H4 (cell line): ENCODE data around the gene CCDC85C. TPM values are rescaled to one million over a fixed set of nuclear protein-coding genes. Genes with fewer than 3 reads are reported as not detected.

Source experiments
- DNase-seq: peaks from one replicate; pipeline ENCODE4 v3.0.0-alpha.2; 2015; ENCODE audit warnings: low spot score
- total RNA-seq: library from RNA; depleted of rRNA; stranded (reverse); fragments of >200 nt; shearing (Covaris generic); gene quantifications from 2 replicates; pipeline ENCODE4 v1.2.3, GENCODE V29; 2014

CCDC85C gene
- total RNA-seq, 1 experiment from 2014 or later: 5.8 TPM

DNA sequence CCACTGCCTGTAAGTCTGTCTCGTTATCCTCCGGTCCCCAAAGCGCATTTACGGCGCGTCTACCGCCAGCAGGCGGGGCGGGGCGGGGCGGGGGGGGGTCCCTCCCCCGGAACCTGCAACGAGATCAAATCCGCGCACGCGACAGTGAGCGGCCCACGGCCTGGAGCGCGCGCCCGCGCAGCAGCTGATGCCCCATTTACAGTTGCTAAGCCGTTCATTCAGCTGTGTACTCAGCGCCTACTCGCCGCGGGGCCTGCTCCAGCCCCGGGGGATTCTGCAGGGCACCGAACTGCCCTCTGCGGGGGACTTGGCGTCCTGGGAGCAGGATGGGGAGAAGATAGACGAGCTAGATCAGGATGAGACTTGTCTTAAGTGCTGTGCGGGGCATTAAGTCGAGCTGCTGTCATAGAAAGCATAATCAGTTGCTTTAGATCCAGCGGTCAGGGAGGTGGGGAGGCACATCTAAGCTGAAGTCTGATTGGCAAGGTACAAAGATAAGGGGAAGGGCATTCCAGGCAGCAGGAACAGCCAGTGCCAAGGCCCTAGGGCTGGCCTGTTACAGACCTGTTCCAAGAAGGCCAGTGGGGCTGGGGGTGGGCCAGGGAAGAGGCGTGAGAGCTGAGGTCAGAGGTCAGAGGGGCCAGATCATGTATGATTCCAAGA lies 1.4 kb upstream of the CCDC85C start:
- peak; percentile 55 for DNase-seq

GRCh38 chr14:99604766-99605298 lies 825 bp upstream of the CCDC85C start:
- DNase-seq: no peak

DNA sequence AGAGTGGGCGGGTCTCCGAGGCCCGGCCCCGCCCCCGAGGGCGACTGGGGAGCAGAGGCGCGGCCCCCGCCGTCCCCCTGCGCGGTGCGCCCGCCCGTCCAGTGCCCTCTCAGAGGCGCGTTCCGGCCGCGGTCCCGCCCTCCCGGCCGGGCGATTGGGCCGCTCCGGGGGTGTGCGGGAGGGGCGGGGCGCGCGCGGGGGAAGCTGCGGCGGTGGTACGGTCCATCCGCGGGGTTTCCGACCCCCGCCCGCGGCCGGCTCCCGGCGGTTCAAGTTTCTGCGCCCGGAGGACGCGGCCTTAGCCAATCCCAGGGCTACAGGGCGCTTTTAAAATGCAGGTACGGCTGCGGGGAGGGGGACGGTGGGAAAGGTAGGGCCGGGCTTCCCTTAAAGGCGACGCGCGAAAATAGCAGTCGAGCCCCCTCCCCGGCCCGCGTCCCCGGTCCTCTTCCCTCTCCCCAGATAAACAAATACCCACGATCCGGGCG lies 315 bp upstream of the CCDC85C start:
- DNase-seq: peak; percentile 85

DNA sequence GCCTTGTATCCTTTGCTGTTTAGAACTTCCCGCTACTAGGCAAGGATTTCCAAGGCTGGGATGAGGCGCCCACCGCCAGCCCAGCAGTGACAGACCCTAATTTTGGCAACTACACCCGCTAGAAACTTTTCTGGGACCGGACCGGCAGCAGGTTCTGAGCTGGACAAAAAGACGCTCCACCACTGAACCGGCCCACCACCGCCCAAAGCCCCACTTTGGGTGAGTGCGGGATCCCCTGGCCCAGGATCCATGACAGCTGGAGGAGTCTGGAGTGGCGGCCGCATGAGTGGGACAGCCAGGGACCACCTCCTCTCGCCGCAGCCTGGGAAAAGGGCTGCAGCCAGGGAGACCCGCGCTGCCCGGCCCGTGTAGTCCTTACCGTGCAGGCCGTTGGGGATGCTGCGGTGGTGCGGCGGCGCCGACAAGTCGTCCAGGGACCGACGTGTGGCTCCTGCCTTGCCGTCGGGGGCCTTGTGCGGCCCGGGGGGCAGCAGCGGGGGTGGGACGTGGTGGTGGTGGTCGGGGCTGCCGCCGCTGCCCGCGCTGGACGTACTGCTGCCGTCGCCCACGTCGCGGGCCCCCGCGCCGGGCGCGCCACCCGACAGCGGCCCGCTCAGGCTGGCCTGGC lies 1.1 kb downstream of the CCDC85C start:
- DNase-seq: no peak

GRCh38 chr14:99602054-99602787 lies 1.8 kb downstream of the CCDC85C start:
- no peak for DNase-seq

DNA sequence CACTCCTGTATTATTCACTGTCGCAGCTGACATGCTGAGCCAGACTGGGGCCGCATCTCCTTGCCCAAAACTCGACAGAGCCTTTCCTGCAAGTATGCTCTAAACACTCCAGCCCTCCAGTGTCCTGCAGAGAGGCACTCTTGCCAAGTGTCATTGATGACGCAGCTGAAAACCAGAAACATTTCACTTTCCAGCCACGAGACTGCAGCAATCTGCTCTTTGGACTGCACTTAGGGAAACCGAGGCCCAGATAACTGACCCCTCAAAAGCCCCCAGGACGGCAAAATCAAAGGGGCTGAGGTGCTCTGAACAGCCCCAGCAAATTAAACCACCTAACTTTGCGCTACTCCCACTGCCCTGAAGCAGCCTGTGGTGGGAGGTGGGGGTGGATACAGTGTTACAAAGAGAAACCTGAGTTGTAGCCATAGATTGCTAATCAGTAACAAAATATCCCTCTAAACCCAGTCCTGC lies 2.6 kb downstream of the CCDC85C start:
- DNase-seq: no peak

DNA sequence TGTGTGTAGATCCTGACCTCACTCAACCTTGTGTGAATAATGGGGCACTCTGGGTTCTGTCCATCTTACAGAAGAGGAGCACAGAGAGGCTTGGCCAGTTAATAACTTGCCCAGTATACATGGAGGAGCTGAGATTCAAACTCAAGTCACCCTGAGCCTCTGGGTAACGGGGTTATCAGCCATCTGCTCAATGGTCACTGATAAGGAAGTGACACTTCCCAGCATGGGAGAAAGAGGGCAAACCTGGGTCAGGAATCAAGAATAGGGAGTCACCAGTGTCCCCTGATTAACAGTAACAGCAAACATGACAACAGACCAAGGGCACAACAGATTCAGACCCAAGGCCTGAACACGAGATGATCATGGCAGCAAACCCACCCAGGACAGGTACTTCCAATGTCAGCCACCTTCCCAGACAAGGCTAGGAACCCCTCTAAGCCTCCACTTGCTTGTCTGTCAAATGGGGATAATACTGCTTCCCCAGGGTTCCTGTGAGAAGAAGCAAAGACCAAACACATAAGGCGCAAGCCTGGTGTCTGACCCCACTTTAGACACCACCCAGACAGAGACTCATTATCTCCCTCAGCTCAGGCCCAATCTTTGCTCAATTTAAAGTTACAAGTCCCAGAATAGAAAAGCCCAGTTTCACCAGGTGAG lies 3.6 kb downstream of the CCDC85C start:
- no peak for DNase-seq

- DNase-seq: no peak
These were observed 4.6 kb downstream of the CCDC85C start for GRCh38 chr14:99599393-99599792.

- DNase-seq: no peak
These were observed 5.2 kb downstream of the CCDC85C start for GRCh38 chr14:99598774-99599173.

GRCh38 chr14:99597911-99598600 lies 6.0 kb downstream of the CCDC85C start:
- DNase-seq: no peak

GRCh38 chr14:99596772-99597171 lies 7.2 kb downstream of the CCDC85C start:
- no peak for DNase-seq

GRCh38 chr14:99596071-99596627 lies 7.9 kb downstream of the CCDC85C start:
- no peak for DNase-seq

GRCh38 chr14:99595524-99595923 lies 8.5 kb downstream of the CCDC85C start:
- no peak for DNase-seq

GRCh38 chr14:99595034-99595433 lies 9.0 kb downstream of the CCDC85C start:
- no peak for DNase-seq

GRCh38 chr14:99593971-99594841 lies 9.8 kb downstream of the CCDC85C start:
- no peak for DNase-seq

DNA sequence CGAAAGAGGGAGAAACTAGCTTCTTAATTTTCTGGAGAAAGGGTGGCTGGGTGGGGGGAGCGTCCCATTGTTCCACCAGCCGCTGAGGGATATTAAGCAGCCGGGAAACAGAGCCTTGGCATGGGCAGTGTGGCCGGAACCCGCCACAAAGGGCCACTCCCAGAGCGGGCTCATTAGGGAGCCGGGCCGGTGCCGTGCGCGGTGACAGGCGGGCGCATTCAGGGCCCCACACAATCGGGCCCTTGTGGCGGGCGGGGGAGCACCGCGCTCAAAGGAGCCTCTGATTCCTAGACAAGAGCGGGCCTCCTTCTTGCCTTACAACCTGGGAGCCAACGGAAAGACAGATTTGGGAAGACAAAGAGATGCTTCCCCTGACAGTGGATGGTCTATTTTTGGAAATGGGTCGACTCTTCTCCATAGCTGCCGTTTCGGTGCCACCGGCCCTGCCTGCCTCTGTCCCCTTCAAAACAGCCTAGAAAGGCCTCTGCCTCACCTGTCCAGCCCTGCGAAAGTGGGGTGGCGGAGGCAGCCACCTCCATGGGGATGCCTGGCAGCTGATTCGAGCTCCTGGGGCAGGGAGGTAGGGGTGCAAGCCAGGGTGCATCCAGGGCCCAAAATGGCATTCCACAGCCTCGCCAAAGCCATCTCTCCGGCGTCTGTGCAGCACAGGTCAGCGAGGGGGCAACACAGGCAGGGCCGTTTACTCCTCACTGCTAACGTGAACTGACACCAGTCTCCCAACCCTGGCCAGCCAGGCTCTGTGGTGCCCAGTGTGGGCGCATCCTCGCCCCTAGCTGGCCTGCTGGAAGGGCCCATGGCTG lies 10.9 kb downstream of the CCDC85C start:
- no peak for DNase-seq

- no peak for DNase-seq
These were observed 11.6 kb downstream of the CCDC85C start for GRCh38 chr14:99592394-99592793.

DNA sequence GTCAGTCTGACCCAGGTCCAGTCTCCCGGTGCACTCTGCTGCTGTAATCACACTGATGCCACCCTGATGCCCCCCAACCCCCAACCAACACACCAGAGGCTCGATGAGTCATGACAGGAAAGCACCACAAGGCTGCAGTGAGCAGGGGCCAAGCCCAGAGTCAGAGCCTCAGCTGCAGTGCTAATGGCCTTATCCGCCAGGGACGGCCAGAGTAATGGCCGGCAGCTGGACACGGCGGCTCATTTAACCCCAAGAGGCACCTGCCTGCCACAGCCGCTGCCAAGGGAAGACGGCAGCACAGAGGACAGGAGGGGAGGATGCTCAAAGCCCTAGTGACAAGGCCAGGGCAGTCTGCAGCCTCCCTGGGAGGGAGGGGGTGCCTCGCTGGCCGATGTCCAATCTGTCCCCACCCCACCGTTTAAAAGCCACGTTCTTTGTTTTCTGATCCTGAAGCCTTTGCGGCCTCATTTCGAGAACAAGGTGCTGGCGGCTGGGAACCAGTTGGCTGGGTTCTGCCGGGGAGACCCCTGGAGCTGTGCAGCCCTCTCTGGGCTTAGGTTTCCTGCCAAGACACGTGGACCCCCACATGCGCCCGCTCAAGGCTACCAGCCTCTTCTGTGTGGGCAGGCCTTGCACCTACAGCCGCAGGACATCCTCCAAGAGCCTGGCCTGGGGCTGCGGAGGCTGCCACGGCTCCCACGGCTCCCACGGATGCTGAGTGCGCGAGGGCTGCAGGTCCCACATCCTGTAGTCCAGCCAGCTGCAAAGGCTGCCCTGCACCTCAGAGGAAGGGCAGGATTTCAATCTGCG lies 13.1 kb downstream of the CCDC85C start:
- peak; percentile 41 for DNase-seq
